ENCODE results near the gene EPRS1. TPM values are rescaled to one million over a fixed set of nuclear protein-coding genes. Genes with fewer than 3 reads are reported as not detected.
"Not testable (repeated sequence)": the region's sequence is repeated elsewhere in the genome, so short reads cannot be mapped to it uniquely, and the experiment has no call there.

Gene EPRS1
- total RNA-seq, 1 donor from 2014 or later = 114 TPM

GRCh38 chr1:220089650-220090556 is 43.6 kb upstream of the EPRS1 start, which contains the start of gene BPNT1:
Gene BPNT1, minus strand, starts transcription at chr1:220089788. Its CDS starts 9,942 bp downstream, at chr1:220079846.
- DNase-seq (peak; percentile 88), ATAC-seq (ENCODE audit: low read depth) (peak; percentile 69)
- Mint-ChIP-seq H3K4me1 (peaks cover 34% of the 10 kb centered on the region), H3K4me3 (peak within 1 kb of the TSS; percentile 95), H3K27me3 (no peaks in the 10 kb centered on the region), H3K27ac (peak within 1 kb of the TSS; percentile 96), H3K9me3 (no peaks in the 10 kb centered on the region), H3K36me3 (ENCODE audit: low read depth) (peaks cover 8% of the 10 kb centered on the region)
- ChIA-PET POLR2A (interaction anchor here (0.5 to 2.4 kb wide), 11 partner anchors 23 to 1805 kb away, joined by 3 to 13 read pairs (median 6); partner anchors contain the start of genes EPRS1 and RRP15), CTCF (interaction anchor here (0.8 kb wide), 1 partner anchor 23 kb away, joined by 3 read pairs; no protein-coding TSS in a partner anchor)
- intact Hi-C loops (cut with micrococcal nuclease) = loop anchor here (1.0 to 5.0 kb wide), 5 partner anchors 44 to 1687 kb away; partner anchors contain the start of genes C1orf115 and EPRS1
- TF ChIP-seq CTCF (IDR thresholded peaks at IDR 0.05) = no peak

- ChIA-PET CTCF (interaction anchor here (0.6 to 1.3 kb wide), 2 partner anchors 11 to 14 kb away, joined by 3 read pairs; no protein-coding TSS in a partner anchor), POLR2A (interaction anchor here (0.7 kb wide), 1 partner anchor 36 kb away, joined by 5 read pairs; no protein-coding TSS in a partner anchor)
- intact Hi-C loops (cut with micrococcal nuclease) = loop anchor here (1.0 to 5.0 kb wide), 4 partner anchors 8 to 249 kb away; partner anchors contain the start of gene IARS2
- peak; percentile 26 for DNase-seq
- peak; percentile 56 for ATAC-seq (ENCODE audit: low read depth)
- Mint-ChIP-seq H3K4me3 (peak overlapping the region; percentile 28), H3K36me3 (ENCODE audit: low read depth) (peaks cover 23% of the 10 kb centered on the region), H3K27ac (peak overlapping the region; percentile 50), H3K4me1 (peaks cover 32% of the 10 kb centered on the region)
- H3K9me3 Mint-ChIP-seq, H3K27me3 Mint-ChIP-seq: not testable (repeated sequence)
Observed at GRCh38 chr1:220086261-220086686, 40.0 kb upstream of the EPRS1 start.

GRCh38 chr1:220084460-220084859 is 38.2 kb upstream of the EPRS1 start:
- no peaks in the 10 kb centered on the region for H3K27me3 Mint-ChIP-seq
- peak overlapping the region; percentile 25 for H3K27ac Mint-ChIP-seq
- peaks cover 27% of the 10 kb centered on the region for H3K4me1 Mint-ChIP-seq
- H3K9me3 Mint-ChIP-seq = no peaks in the 10 kb centered on the region
- POLR2A ChIA-PET = no interaction called here
- intact Hi-C loops (cut with micrococcal nuclease) = no loop called here
- CTCF ChIA-PET = no interaction called here
- H3K4me3 Mint-ChIP-seq = no peak overlapping the region
- peaks cover 28% of the 10 kb centered on the region for H3K36me3 Mint-ChIP-seq (ENCODE audit: low read depth)
- ATAC-seq (ENCODE audit: low read depth) (no peak), DNase-seq (no peak)
- no peak for TF ChIP-seq CTCF (IDR thresholded peaks at IDR 0.05)

- intact Hi-C loops (cut with micrococcal nuclease) = no loop called here
- no peak overlapping the region for H3K4me3 Mint-ChIP-seq
- peaks cover 3% of the 10 kb centered on the region for H3K4me1 Mint-ChIP-seq
- peaks cover 48% of the 10 kb centered on the region for H3K36me3 Mint-ChIP-seq (ENCODE audit: low read depth)
- no peak for DNase-seq
- ChIA-PET POLR2A (no interaction called here), CTCF (interaction anchor here (1.0 kb wide), 1 partner anchor 24 kb away, joined by 3 read pairs; no protein-coding TSS in a partner anchor)
- no peak overlapping the region for H3K27ac Mint-ChIP-seq
- no peaks in the 10 kb centered on the region for H3K27me3 Mint-ChIP-seq
- ATAC-seq (ENCODE audit: low read depth) = no peak
- no peaks in the 10 kb centered on the region for H3K9me3 Mint-ChIP-seq
- no peak for TF ChIP-seq CTCF (IDR thresholded peaks at IDR 0.05)
Observed at GRCh38 chr1:220077887-220078286, 31.6 kb upstream of the EPRS1 start.

DNA sequence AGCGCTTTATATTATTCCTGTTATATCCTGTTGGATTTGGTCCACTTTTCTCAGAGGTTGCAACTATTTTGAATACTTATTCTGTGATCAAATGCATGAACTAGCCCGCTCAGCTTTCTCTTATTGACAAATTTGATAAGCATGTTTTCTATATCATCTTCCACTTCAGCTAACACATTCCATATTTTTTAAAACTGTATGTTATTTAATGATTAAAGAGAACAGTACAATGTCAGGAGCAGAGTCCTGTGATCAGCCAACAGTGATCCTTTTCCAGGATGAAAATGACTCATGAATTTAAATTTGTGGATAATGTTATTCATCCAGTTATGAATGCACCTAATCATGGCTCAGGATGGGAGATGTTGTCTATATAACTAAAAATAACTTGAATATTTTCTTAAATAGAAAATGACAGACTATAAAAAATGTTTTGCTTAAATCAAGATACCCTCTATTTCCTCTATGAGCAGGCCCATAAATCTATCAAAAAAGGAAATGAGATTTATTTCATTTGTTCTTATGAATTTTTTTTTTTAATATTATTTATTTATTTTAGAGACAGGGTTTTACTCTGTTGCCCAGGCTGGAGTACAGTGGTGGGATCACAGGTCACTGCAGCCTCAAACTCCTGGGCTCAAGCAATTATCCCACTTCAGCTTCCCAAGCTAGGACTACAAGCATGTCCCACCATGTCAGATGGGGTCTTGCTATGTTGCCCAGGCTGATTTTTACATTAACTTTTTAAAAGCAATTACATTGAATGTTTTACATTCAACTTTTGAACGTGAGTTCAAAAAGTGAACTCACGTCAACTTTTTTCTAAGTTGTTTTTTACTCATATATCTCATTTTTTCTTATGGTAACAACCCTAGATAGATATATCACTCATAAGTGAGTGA is 30.8 kb upstream of the EPRS1 start:
- intact Hi-C loops (cut with micrococcal nuclease) = no loop called here
- ChIA-PET CTCF (interaction anchor here (1.0 kb wide), 1 partner anchor 24 kb away, joined by 3 read pairs; no protein-coding TSS in a partner anchor), POLR2A (no interaction called here)
- no peaks in the 10 kb centered on the region for H3K9me3 Mint-ChIP-seq
- no peak overlapping the region for H3K27ac Mint-ChIP-seq
- no peaks in the 10 kb centered on the region for H3K27me3 Mint-ChIP-seq
- no peak for TF ChIP-seq CTCF (IDR thresholded peaks at IDR 0.05)
- H3K4me1 Mint-ChIP-seq = peaks cover 3% of the 10 kb centered on the region
- no peak for ATAC-seq (ENCODE audit: low read depth)
- no peak overlapping the region for H3K4me3 Mint-ChIP-seq
- peaks cover 52% of the 10 kb centered on the region for H3K36me3 Mint-ChIP-seq (ENCODE audit: low read depth)
- DNase-seq = no peak

Data from activated B cell treated with CpG ODN at 0.5 μM for 24 hours (primary cell).